Measurements from ENCODE around the gene PTPRN2. TPM values are rescaled to one million over a fixed set of nuclear protein-coding genes. Genes with fewer than 3 reads are reported as not detected.

Gene PTPRN2
- total RNA-seq, 1 experiment from 2014 or later: 2.1 TPM

DNA sequence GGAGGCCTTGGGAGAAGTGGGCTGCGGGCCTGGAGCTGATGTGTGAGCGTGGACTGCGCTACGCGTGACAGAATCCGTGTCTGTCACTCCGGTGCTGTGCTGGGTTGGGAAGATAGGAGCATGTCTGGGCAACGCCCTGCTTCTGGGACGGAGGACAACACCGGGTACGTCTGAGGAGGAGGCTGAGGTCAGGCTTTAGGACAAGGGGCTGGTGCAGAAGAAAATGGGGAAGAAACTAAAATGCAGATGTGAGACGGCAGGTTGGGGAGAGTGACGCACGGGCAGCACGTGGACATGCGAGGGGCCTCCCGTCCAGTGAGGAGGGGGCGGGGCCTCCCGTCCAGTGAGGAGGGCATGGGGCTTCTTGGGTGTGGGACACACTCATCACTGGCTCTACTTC, 1043.4 kb downstream of the PTPRN2 start (continued):
- TF ChIP-seq, protein P1, sequence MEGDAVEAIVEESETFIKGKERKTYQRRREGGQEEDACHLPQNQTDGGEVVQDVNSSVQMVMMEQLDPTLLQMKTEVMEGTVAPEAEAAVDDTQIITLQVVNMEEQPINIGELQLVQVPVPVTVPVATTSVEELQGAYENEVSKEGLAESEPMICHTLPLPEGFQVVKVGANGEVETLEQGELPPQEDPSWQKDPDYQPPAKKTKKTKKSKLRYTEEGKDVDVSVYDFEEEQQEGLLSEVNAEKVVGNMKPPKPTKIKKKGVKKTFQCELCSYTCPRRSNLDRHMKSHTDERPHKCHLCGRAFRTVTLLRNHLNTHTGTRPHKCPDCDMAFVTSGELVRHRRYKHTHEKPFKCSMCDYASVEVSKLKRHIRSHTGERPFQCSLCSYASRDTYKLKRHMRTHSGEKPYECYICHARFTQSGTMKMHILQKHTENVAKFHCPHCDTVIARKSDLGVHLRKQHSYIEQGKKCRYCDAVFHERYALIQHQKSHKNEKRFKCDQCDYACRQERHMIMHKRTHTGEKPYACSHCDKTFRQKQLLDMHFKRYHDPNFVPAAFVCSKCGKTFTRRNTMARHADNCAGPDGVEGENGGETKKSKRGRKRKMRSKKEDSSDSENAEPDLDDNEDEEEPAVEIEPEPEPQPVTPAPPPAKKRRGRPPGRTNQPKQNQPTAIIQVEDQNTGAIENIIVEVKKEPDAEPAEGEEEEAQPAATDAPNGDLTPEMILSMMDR (IDR thresholded peaks at IDR 0.05 in 2 of 3, conservative IDR thresholded peaks at IDR 0.05 in 1 of 3; ENCODE audit: borderline replicate concordance in 1 of 3, insufficient read depth in 1 of 3, low read depth in 2 of 3, low read length in 2 of 3): no peak
- TF ChIP-seq EZH2 (IDR thresholded peaks at IDR 0.05) (no peak), POLR2AphosphoS5 (IDR thresholded peaks at IDR 0.05; ENCODE audit: low read depth, low read length) (no peak), ELF1 (IDR thresholded peaks at IDR 0.05; ENCODE audit: borderline replicate concordance, low read depth) (no peak), MAX (IDR thresholded peaks at IDR 0.05) (no peak), EZH2phosphoT487 (IDR thresholded peaks at IDR 0.05; ENCODE audit: borderline replicate concordance) (no peak), FOSL1 (IDR thresholded peaks at IDR 0.05; ENCODE audit: low read depth) (no peak), SIN3A (IDR thresholded peaks at IDR 0.05; ENCODE audit: low read depth) (no peak)

GRCh38 chr7:157543791-157544190, 1043.8 kb downstream of the PTPRN2 start:
- Histone ChIP-seq H3K36me3 (ENCODE audit: control insufficient read depth in 1 of 2, insufficient read depth in 2 of 2, low read length in 2 of 2) (no peaks in the 10 kb centered on the region), H3K4me3 (replicated peaks in 1 of 2; ENCODE audit: low read depth in 1 of 2, low read length in 2 of 2) (no peak overlapping the region), H3K4me2 (ENCODE audit: low read length) (no peak overlapping the region), H3K27me3 (ENCODE audit: insufficient read depth, low read length) (no peaks in the 10 kb centered on the region), H2AFZ (ENCODE audit: low read depth, low read length, poor library complexity, severe bottlenecking) (no peak overlapping the region), H4K20me1 (ENCODE audit: insufficient read depth) (no peaks in the 10 kb centered on the region), H3K9me3 (ENCODE audit: control insufficient read depth in 1 of 2, insufficient read depth in 1 of 2, low read depth in 1 of 2, low read length in 2 of 2) (no peaks in the 10 kb centered on the region), H3K9me2 (ENCODE audit: insufficient read depth) (no peaks in the 10 kb centered on the region), H3K79me2 (ENCODE audit: insufficient read depth, low read length) (no peaks in the 10 kb centered on the region), H3K9ac (ENCODE audit: low read length) (no peak overlapping the region), H3K27ac (ENCODE audit: low read depth, low read length) (no peak overlapping the region), H3K4me1 (ENCODE audit: control insufficient read depth in 1 of 2, insufficient read depth in 2 of 2, low read length in 2 of 2) (no peaks in the 10 kb centered on the region)
- ChIA-PET RAD21 (ENCODE audit: low non-redundant PET in 1 of 2, low total read pairs in 2 of 2, uncharacterized antibody in 2 of 2, unreplicated experiment in 2 of 2) (no interaction called here), CTCF (no interaction called here), POLR2A (no interaction called here)
- DNase-seq (ENCODE audit: low read depth, low spot score) (no peak), ATAC-seq (no peak)
- TF ChIP-seq REST (IDR thresholded peaks at IDR 0.05; ENCODE audit: low read depth) (no peak), CEBPB (IDR thresholded peaks at IDR 0.05; ENCODE audit: low read depth) (no peak), SP1 (IDR thresholded peaks at IDR 0.05; ENCODE audit: low read depth) (no peak), TCF7L2 (IDR thresholded peaks at IDR 0.05; ENCODE audit: borderline replicate concordance, extremely low read depth, insufficient read depth, insufficient read length) (no peak), SRF (IDR thresholded peaks at IDR 0.05; ENCODE audit: low read depth) (no peak), EGR1 (IDR thresholded peaks at IDR 0.05; ENCODE audit: low read depth) (no peak), ZBTB33 (IDR thresholded peaks at IDR 0.05; ENCODE audit: extremely low read depth, insufficient replicate concordance, low read length) (no peak), EZH2phosphoT487 (IDR thresholded peaks at IDR 0.05; ENCODE audit: borderline replicate concordance) (no peak), CBX3 (IDR thresholded peaks at IDR 0.05; ENCODE audit: low read depth) (no peak), RAD21 (IDR thresholded peaks at IDR 0.05; ENCODE audit: low read depth) (no peak), SIN3A (IDR thresholded peaks at IDR 0.05; ENCODE audit: low read depth) (no peak), JUND (IDR thresholded peaks at IDR 0.05) (no peak)
- TF ChIP-seq, protein P2, sequence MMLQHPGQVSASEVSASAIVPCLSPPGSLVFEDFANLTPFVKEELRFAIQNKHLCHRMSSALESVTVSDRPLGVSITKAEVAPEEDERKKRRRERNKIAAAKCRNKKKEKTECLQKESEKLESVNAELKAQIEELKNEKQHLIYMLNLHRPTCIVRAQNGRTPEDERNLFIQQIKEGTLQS (IDR thresholded peaks at IDR 0.05): no peak
- no TSS peak for BruUV-seq (replicated peaks)
- intact Hi-C loops (cut with micrococcal nuclease): no loop called here
